Mesodermal cell (in vitro differentiated cells): ENCODE data around the gene TNNI2.

Experiments used
- H3K27ac ChIP-seq: 2 replicates; pipeline ENCODE4 v1.7.0; 2013; ENCODE audit warnings: mild to moderate bottlenecking, low read depth, low read length, moderate library complexity; ENCODE audit not compliant: severe bottlenecking
- H3K36me3 ChIP-seq: 2 replicates; pipeline ENCODE4 v1.7.1; 2013; ENCODE audit warnings: mild to moderate bottlenecking, low read length, moderate library complexity; ENCODE audit not compliant: control insufficient read depth, insufficient read depth
- H3K4me1 ChIP-seq: one replicate; pipeline ENCODE4 v1.7.1; 2013; ENCODE audit warnings: mild to moderate bottlenecking, low read length; ENCODE audit not compliant: insufficient read depth, control insufficient read depth, poor library complexity, severe bottlenecking
- H3K4me3 ChIP-seq: 2 replicates; pipeline ENCODE4 v1.7.0; 2013; ENCODE audit warnings: low read length, control low read depth, mild to moderate bottlenecking; ENCODE audit not compliant: insufficient read depth, poor library complexity, severe bottlenecking; ENCODE audit errors: extremely low read depth
- H3K9me3 ChIP-seq: 2 replicates; pipeline ENCODE4 v1.7.1; 2013; ENCODE audit warnings: mild to moderate bottlenecking, low read length, moderate library complexity; ENCODE audit not compliant: control insufficient read depth
- WGBS, 2 experiments: methylation state at CpG; one replicate each; pipeline ENCODE4 v1.1.5; 2013; ENCODE audit warnings: missing lambda C conversion rate in 2 of 2; ENCODE audit not compliant: insufficient coverage in 2 of 2; 5-methylcytosine and 5-hydroxymethylcytosine counted together

Gene TNNI2

GRCh38 chr11:1842149-1843097 is 3.6 kb downstream of the TNNI2 start:
- WGBS, 2 experiments, result 92 to 95% methylated on average over 24 to 25 of the region's 29 CpGs

GRCh38 chr11:1843098-1843473 is 4.3 kb downstream of the TNNI2 start:
- Histone ChIP-seq H3K9me3 (no peaks in the 10 kb centered on the region), H3K36me3 (no peaks in the 10 kb centered on the region), H3K4me3 (no peak overlapping the region), H3K27ac (no peak overlapping the region), H3K4me1 (peaks cover 13% of the 10 kb centered on the region)
- 85 to 93% methylated on average over 7 to 8 of the region's 11 CpGs for WGBS, 2 experiments

More at GRCh38 chr11:1842149-1843097, 3.6 kb downstream of the TNNI2 start:
- H3K27ac ChIP-seq, result no peak overlapping the region
- no peak overlapping the region for H3K4me3 ChIP-seq
- peaks cover 15% of the 10 kb centered on the region for H3K4me1 ChIP-seq
- H3K36me3 ChIP-seq, result no peaks in the 10 kb centered on the region
- H3K9me3 ChIP-seq, result no peaks in the 10 kb centered on the region

GRCh38 chr11:1843796-1844195 is 5.0 kb downstream of the TNNI2 start:
- Histone ChIP-seq H3K36me3 (no peaks in the 10 kb centered on the region), H3K9me3 (no peaks in the 10 kb centered on the region), H3K27ac (no peak overlapping the region), H3K4me1 (peaks cover 13% of the 10 kb centered on the region), H3K4me3 (no peak overlapping the region)
- 84 to 98% methylated on average over 4 to 8 of the region's 8 CpGs for WGBS, 2 experiments

- 91 to 92% methylated on average over 19 to 22 of the region's 23 CpGs for WGBS, 2 experiments
- Histone ChIP-seq H3K9me3 (no peaks in the 10 kb centered on the region), H3K27ac (no peak overlapping the region)
Measured at GRCh38 chr11:1844221-1845094, 5.7 kb downstream of the TNNI2 start.

GRCh38 chr11:1845095-1845429 is 6.3 kb downstream of the TNNI2 start:
- H3K4me1 ChIP-seq, result peaks cover 13% of the 10 kb centered on the region
- H3K27ac ChIP-seq, result no peak overlapping the region
- WGBS, 2 experiments, result 81 to 85% methylated on average over 1 of the region's 1 CpG
- H3K4me3 ChIP-seq, result no peak overlapping the region
- H3K9me3 ChIP-seq, result no peaks in the 10 kb centered on the region
- H3K36me3 ChIP-seq, result no peaks in the 10 kb centered on the region

More at GRCh38 chr11:1844221-1845094, 5.7 kb downstream of the TNNI2 start:
- Histone ChIP-seq H3K4me1 (peaks cover 13% of the 10 kb centered on the region), H3K36me3 (no peaks in the 10 kb centered on the region), H3K4me3 (no peak overlapping the region)

GRCh38 chr11:1845561-1846452 is 7.0 kb downstream of the TNNI2 start:
- Histone ChIP-seq H3K36me3 (no peaks in the 10 kb centered on the region), H3K4me1 (peaks cover 13% of the 10 kb centered on the region), H3K27ac (no peak overlapping the region), H3K9me3 (no peaks in the 10 kb centered on the region), H3K4me3 (no peak overlapping the region)
- WGBS, 2 experiments, result 89 to 95% methylated on average over 14 to 17 of the region's 21 CpGs

GRCh38 chr11:1846453-1846932 is 7.7 kb downstream of the TNNI2 start:
- Histone ChIP-seq H3K4me3 (no peak overlapping the region), H3K36me3 (no peaks in the 10 kb centered on the region), H3K9me3 (no peaks in the 10 kb centered on the region), H3K27ac (no peak overlapping the region), H3K4me1 (peaks cover 13% of the 10 kb centered on the region)
- WGBS, 2 experiments, result 91% methylated on average over 7 to 8 of the region's 9 CpGs

GRCh38 chr11:1847006-1847735 is 8.4 kb downstream of the TNNI2 start:
- peaks cover 13% of the 10 kb centered on the region for H3K4me1 ChIP-seq
- WGBS, 2 experiments, result 92 to 93% methylated on average over 24 to 26 of the region's 34 CpGs
- H3K27ac ChIP-seq, result no peak overlapping the region
- H3K4me3 ChIP-seq, result no peak overlapping the region
- H3K36me3 ChIP-seq, result no peaks in the 10 kb centered on the region
- no peaks in the 10 kb centered on the region for H3K9me3 ChIP-seq

- Histone ChIP-seq H3K4me3 (no peak overlapping the region), H3K9me3 (no peaks in the 10 kb centered on the region), H3K4me1 (peaks cover 13% of the 10 kb centered on the region), H3K36me3 (no peaks in the 10 kb centered on the region), H3K27ac (no peak overlapping the region)
- 93 to 96% methylated on average over 14 to 15 of the region's 18 CpGs for WGBS, 2 experiments
Measured at GRCh38 chr11:1847926-1848639, 9.3 kb downstream of the TNNI2 start.
